OCI-LY3 (cell line): ENCODE data around the gene ASCL5.

Experiments
- EZH2phosphoT487 ChIP-seq: fragments of 200-600 bp; shearing (Covaris generic); IDR thresholded peaks from 2 replicates; pipeline ENCODE4 v1.6.1; 2018; ENCODE audit warnings: antibody characterized with exemption, mixed run types, low read depth
- TF ChIP-seq, protein P1 (sequence below): fragments of 200-600, 300-600 bp; sonication (generic); IDR thresholded peaks from 2 replicates; pipeline ENCODE4 v1.5.1; 2014; ENCODE audit warnings: antibody characterized with exemption, low read length, low read depth

DNA sequence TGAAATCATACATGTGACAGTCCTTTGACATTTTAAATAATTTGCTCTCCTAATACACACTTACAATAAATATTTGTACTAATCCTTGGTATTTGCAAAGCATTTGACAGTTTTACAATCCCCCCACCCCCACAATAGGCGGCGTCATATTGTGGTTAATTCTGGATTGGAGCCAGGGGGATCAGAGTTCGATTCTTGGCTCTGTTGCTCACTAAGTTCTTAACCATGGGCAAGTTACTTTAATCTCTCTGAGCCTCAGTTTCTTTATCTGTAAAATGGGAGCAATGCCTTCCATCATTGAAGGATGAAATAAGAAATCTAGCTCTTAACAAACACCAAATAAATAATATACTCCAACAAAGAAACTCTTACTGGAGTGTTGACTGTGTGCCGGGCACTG lies 38.6 kb downstream of the ASCL5 start:
- TF ChIP-seq, protein P1, sequence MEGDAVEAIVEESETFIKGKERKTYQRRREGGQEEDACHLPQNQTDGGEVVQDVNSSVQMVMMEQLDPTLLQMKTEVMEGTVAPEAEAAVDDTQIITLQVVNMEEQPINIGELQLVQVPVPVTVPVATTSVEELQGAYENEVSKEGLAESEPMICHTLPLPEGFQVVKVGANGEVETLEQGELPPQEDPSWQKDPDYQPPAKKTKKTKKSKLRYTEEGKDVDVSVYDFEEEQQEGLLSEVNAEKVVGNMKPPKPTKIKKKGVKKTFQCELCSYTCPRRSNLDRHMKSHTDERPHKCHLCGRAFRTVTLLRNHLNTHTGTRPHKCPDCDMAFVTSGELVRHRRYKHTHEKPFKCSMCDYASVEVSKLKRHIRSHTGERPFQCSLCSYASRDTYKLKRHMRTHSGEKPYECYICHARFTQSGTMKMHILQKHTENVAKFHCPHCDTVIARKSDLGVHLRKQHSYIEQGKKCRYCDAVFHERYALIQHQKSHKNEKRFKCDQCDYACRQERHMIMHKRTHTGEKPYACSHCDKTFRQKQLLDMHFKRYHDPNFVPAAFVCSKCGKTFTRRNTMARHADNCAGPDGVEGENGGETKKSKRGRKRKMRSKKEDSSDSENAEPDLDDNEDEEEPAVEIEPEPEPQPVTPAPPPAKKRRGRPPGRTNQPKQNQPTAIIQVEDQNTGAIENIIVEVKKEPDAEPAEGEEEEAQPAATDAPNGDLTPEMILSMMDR, result no peak
- no peak for TF ChIP-seq EZH2phosphoT487
